Progenitor cell of endocrine pancreas (in vitro differentiated cells): ENCODE data around the gene AZIN2. TPM values are rescaled to one million over a fixed set of nuclear protein-coding genes. Genes with fewer than 3 reads are reported as not detected.

ENCODE experiments used
- DNase-seq: peaks from one replicate; pipeline ENCODE4 v3.0.0; 2021; ENCODE audit warnings: low spot score; ENCODE audit not compliant: unreplicated experiment
- H3K27ac Mint-ChIP-seq: 2 replicates; pipeline ENCODE4 v1.8.0; 2021; ENCODE audit warnings: mild to moderate bottlenecking, moderate library complexity, mixed read lengths
- H3K27me3 Mint-ChIP-seq: 2 replicates; pipeline ENCODE4 v1.8.0; 2021; ENCODE audit warnings: mixed read lengths
- H3K36me3 Mint-ChIP-seq: 2 replicates; pipeline ENCODE4 v1.8.0; 2022; ENCODE audit warnings: mixed read lengths; ENCODE audit not compliant: insufficient read depth
- H3K4me1 Mint-ChIP-seq: 2 replicates; pipeline ENCODE4 v1.8.0; 2021; ENCODE audit warnings: low read depth, mixed read lengths
- H3K4me3 Mint-ChIP-seq: 2 replicates; pipeline ENCODE4 v1.8.0; 2021; ENCODE audit warnings: low read depth, mild to moderate bottlenecking, moderate library complexity, mixed read lengths
- H3K9me3 Mint-ChIP-seq: 2 replicates; pipeline ENCODE4 v1.8.0; 2021; ENCODE audit warnings: low read depth, mixed read lengths
- CTCF ChIP-seq: fragments of 200-600 bp; sonication (generic); IDR thresholded peaks from one replicate; pipeline ENCODE4 v1.5.0; 2021; ENCODE audit warnings: antibody characterized with exemption, mild to moderate bottlenecking; ENCODE audit not compliant: unreplicated experiment
- total RNA-seq: library from RNA; stranded (reverse); gene quantifications from 2 replicates; pipeline ENCODE4 v1.2.1, GENCODE V29; 2021

AZIN2 gene
- total RNA-seq, 1 donor from 2014 or later = 5.2 TPM

GRCh38 chr1:33036526-33037503 is 44.1 kb upstream of the AZIN2 start, which contains the start of gene AK2:
Gene AK2 (minus strand): TSS chr1:33036883. CDS start chr1:33036828, 55 bp downstream.
- Mint-ChIP-seq H3K4me3 (peak within 1 kb of the TSS; percentile 91), H3K9me3 (peaks cover 4% of the 10 kb centered on the region), H3K27me3 (no peaks in the 10 kb centered on the region), H3K4me1 (peaks cover 7% of the 10 kb centered on the region), H3K27ac (peak within 1 kb of the TSS; percentile 89), H3K36me3 (peaks cover 4% of the 10 kb centered on the region)
- DNase-seq = peak; percentile 84
- no peak for TF ChIP-seq CTCF

GRCh38 chr1:33039840-33040239 is 41.1 kb upstream of the AZIN2 start:
- H3K9me3 Mint-ChIP-seq = peaks cover 4% of the 10 kb centered on the region
- no peak overlapping the region for H3K4me3 Mint-ChIP-seq
- no peak for DNase-seq
- peaks cover 13% of the 10 kb centered on the region for H3K4me1 Mint-ChIP-seq
- H3K36me3 Mint-ChIP-seq = no peaks in the 10 kb centered on the region
- H3K27me3 Mint-ChIP-seq = no peaks in the 10 kb centered on the region
- no peak overlapping the region for H3K27ac Mint-ChIP-seq
- no peak for TF ChIP-seq CTCF

- TF ChIP-seq CTCF = no peak
- peaks cover 11% of the 10 kb centered on the region for H3K4me1 Mint-ChIP-seq
- H3K4me3 Mint-ChIP-seq = no peak overlapping the region
- no peaks in the 10 kb centered on the region for H3K36me3 Mint-ChIP-seq
- H3K9me3 Mint-ChIP-seq = peaks cover 4% of the 10 kb centered on the region
- DNase-seq = no peak
- H3K27me3 Mint-ChIP-seq = no peaks in the 10 kb centered on the region
- H3K27ac Mint-ChIP-seq = no peak overlapping the region
These were observed 39.9 kb upstream of the AZIN2 start for GRCh38 chr1:33041026-33041425.

GRCh38 chr1:33042831-33043230 is 38.1 kb upstream of the AZIN2 start:
- Mint-ChIP-seq H3K36me3 (no peaks in the 10 kb centered on the region), H3K4me1 (peaks cover 7% of the 10 kb centered on the region), H3K27me3 (no peaks in the 10 kb centered on the region), H3K4me3 (no peak overlapping the region), H3K27ac (no peak overlapping the region), H3K9me3 (no peaks in the 10 kb centered on the region)
- TF ChIP-seq CTCF = no peak
- DNase-seq = no peak

GRCh38 chr1:33043267-33044092 is 37.5 kb upstream of the AZIN2 start:
- Mint-ChIP-seq H3K4me3 (no peak overlapping the region), H3K27ac (no peak overlapping the region), H3K36me3 (no peaks in the 10 kb centered on the region), H3K9me3 (no peaks in the 10 kb centered on the region), H3K27me3 (no peaks in the 10 kb centered on the region), H3K4me1 (peaks cover 7% of the 10 kb centered on the region)
- TF ChIP-seq CTCF = no peak
- DNase-seq = no peak
